ENCODE measurements around the gene NEU1.
A peak's percentile ranks its signal among the peaks of the same experiment; 100 is the strongest.
"Not testable (repeated sequence)": the region's sequence is repeated elsewhere in the genome, so short reads cannot be mapped to it uniquely, and the experiment has no call there.

NEU1 gene

DNA sequence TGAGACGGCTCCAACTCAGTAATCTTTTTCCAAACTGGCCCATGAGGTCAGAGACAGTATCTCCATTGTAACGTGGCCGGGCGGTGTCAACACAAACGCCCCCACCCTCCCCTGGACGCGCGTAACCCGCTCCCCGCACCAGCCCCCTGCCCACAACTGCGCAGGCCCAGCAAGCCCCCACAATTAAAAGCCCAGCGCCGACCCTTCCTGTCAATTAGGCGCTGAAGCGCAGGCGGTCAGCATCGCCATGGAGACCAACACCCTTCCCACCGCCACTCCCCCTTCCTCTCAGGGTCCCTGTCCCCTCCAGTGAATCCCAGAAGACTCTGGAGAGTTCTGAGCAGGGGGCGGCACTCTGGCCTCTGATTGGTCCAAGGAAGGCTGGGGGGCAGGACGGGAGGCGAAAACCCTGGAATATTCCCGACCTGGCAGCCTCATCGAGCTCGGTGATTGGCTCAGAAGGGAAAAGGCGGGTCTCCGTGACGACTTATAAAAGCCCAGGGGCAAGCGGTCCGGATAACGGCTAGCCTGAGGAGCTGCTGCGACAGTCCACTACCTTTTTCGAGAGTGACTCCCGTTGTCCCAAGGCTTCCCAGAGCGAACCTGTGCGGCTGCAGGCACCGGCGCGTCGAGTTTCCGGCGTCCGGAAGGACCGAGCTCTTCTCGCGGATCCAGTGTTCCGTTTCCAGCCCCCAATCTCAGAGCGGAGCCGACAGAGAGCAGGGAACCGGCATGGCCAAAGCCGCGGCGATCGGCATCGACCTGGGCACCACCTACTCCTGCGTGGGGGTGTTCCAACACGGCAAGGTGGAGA lies 47.4 kb downstream of the NEU1 start, which contains the start of the genes HSPA1A and HSPA1L:
TSS of gene HSPA1A (plus strand) at position 519 of the 814 bp plus-strand sequence. CDS start at position 733, 214 bp downstream.
TSS of gene HSPA1L (minus strand) at position 259 of the 814 bp plus-strand sequence. CDS start 3,311 bp downstream, outside the sequence.
- peak; percentile 95 for DNase-seq

DNA sequence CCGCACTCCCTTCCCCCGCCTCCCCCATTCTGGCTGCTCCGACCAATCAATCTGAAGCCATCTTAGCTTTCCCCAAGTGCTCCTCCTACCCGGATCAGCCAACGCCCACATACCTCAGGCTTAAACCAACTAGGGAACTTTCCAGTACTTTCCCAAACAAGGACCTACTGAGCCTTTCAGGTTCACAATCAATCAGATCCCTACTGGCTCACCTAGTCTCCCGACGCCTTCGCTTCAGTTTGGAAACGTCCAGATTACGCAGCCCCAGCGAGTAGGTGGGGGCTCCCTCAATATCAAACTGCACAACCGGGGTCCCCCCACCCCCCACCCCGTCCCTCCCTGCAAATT lies 48.0 kb downstream of the NEU1 start:
- peak; percentile 89 for DNase-seq

DNA sequence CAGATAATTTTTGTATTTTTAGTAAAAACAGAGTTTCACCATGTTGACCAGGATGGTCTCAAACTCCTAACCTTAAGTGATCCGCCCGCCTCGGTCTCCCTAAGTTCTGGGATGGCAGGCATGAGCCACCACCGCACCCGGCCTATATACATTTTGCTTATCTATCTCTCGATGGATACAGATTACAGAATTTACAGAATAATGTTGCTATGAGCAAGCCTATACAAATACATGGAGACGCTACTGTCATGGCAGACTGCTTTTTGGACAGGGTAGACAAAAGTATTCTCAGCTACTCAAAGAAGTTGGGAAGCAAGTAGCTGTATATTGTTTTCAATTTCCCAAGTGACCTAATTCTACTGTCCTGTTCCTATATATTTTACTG lies 49.2 kb downstream of the NEU1 start:
- DNase-seq: no peak

GRCh38 chr6:31811645-31812044 lies 51.0 kb downstream of the NEU1 start:
- DNase-seq: no peak

- not testable (repeated sequence) for DNase-seq
Observed at GRCh38 chr6:31808599-31808998, 54.0 kb downstream of the NEU1 start.

All from SHP77 treated with DMSO at 0.1 percent for 48 hours (cell line).